Fibroblast of mammary gland (primary cell): ENCODE measurements around the gene BPIFB2.

Source experiments
- DNase-seq: peaks from one replicate; pipeline ENCODE4 v3.0.0-alpha.2; 2010; ENCODE audit warnings: low read depth
- H3K4me3 ChIP-seq: 2 replicates; pipeline ENCODE4 v1.5.1; 2011; ENCODE audit warnings: low read depth, mild to moderate bottlenecking, low read length, moderate library complexity; ENCODE audit not compliant: control insufficient read depth
- CTCF ChIP-seq: conservative IDR thresholded peaks from 2 replicates; pipeline ENCODE4 v1.5.1; 2011; ENCODE audit warnings: low read depth, low read length, inconsistent platforms; ENCODE audit not compliant: control insufficient read depth, insufficient read depth

Gene BPIFB2

GRCh38 chr20:33065785-33066184 is 58.3 kb downstream of the BPIFB2 start:
- no peak for DNase-seq
- H3K4me3 ChIP-seq, result no peak overlapping the region
- no peak for TF ChIP-seq CTCF

GRCh38 chr20:33067806-33068205 is 60.3 kb downstream of the BPIFB2 start:
- no peak for TF ChIP-seq CTCF
- H3K4me3 ChIP-seq, result no peak overlapping the region
- DNase-seq, result no peak

- DNase-seq, result no peak
- H3K4me3 ChIP-seq, result no peak overlapping the region
- TF ChIP-seq CTCF, result no peak
Measured at GRCh38 chr20:33068251-33068939, 60.9 kb downstream of the BPIFB2 start.

GRCh38 chr20:33069673-33070072 is 62.2 kb downstream of the BPIFB2 start:
- TF ChIP-seq CTCF, result no peak
- H3K4me3 ChIP-seq, result no peak overlapping the region
- DNase-seq, result no peak

GRCh38 chr20:33070111-33071053 is 62.9 kb downstream of the BPIFB2 start:
- no peak overlapping the region for H3K4me3 ChIP-seq
- no peak for TF ChIP-seq CTCF
- no peak for DNase-seq

GRCh38 chr20:33071198-33071597 is 63.7 kb downstream of the BPIFB2 start:
- DNase-seq, result no peak
- no peak for TF ChIP-seq CTCF

More at GRCh38 chr20:33071198-33071597, 63.7 kb downstream of the BPIFB2 start:
- no peak overlapping the region for H3K4me3 ChIP-seq
